HT1080 (cell line): Measurements from ENCODE around the gene SLC22A5. TPM values are rescaled to one million over a fixed set of nuclear protein-coding genes. Genes with fewer than 3 reads are reported as not detected.
A peak's percentile ranks its signal among the peaks of the same experiment; 100 is the strongest.
"Not testable (repeated sequence)": the region's sequence is repeated elsewhere in the genome, so short reads cannot be mapped to it uniquely, and the experiment has no call there.

ENCODE experiments used
- DNase-seq: peaks from one replicate; pipeline ENCODE4 v3.0.0-alpha.2; 2015; ENCODE audit warnings: low read depth
- total RNA-seq: library from RNA; depleted of rRNA; stranded (reverse); fragments of >200 nt; shearing (Covaris generic); gene quantifications from 2 replicates; pipeline ENCODE4 v1.2.3, GENCODE V29; 2014

SLC22A5 gene
- total RNA-seq, 1 experiment from 2014 or later = 2.1 TPM

- DNase-seq = peak; percentile 69
Observed at GRCh38 chr5:132410451-132411303, 41.2 kb downstream of the SLC22A5 start.

GRCh38 chr5:132411304-132412013 is 41.9 kb downstream of the SLC22A5 start:
- DNase-seq = no peak

- no peak for DNase-seq
Observed at GRCh38 chr5:132413567-132413966, 44.1 kb downstream of the SLC22A5 start.

GRCh38 chr5:132414634-132415378 is 45.3 kb downstream of the SLC22A5 start:
- DNase-seq = peak; percentile 79

GRCh38 chr5:132415516-132415915 is 46.0 kb downstream of the SLC22A5 start:
- DNase-seq = not testable (repeated sequence)

GRCh38 chr5:132416306-132417009 is 46.9 kb downstream of the SLC22A5 start:
- DNase-seq = no peak

- peak; percentile 26 for DNase-seq
Observed at GRCh38 chr5:132417010-132417439, 47.5 kb downstream of the SLC22A5 start.

GRCh38 chr5:132417461-132417860 is 48.0 kb downstream of the SLC22A5 start:
- DNase-seq = no peak

GRCh38 chr5:132417889-132418485 is 48.5 kb downstream of the SLC22A5 start:
- DNase-seq = no peak

- no peak for DNase-seq
Observed at GRCh38 chr5:132418881-132419280, 49.4 kb downstream of the SLC22A5 start.

- DNase-seq = peak; percentile 89
Observed at GRCh38 chr5:132419502-132420468, 50.3 kb downstream of the SLC22A5 start.

GRCh38 chr5:132420706-132421272 is 51.3 kb downstream of the SLC22A5 start:
- DNase-seq = no peak

GRCh38 chr5:132421462-132421861 is 52.0 kb downstream of the SLC22A5 start:
- no peak for DNase-seq

- no peak for DNase-seq
Observed at GRCh38 chr5:132422720-132423437, 53.4 kb downstream of the SLC22A5 start.

GRCh38 chr5:132423438-132423898 is 54.0 kb downstream of the SLC22A5 start:
- no peak for DNase-seq

- no peak for DNase-seq
Observed at GRCh38 chr5:132424167-132424880, 54.8 kb downstream of the SLC22A5 start.
